Ascending aorta (tissue), 2 donors: Measurements from ENCODE around the gene TBX4. TPM values are rescaled to one million over a fixed set of nuclear protein-coding genes. Genes with fewer than 3 reads are reported as not detected.

Source experiments
- DNase-seq, 2 donors: peaks; one replicate each; pipeline ENCODE4 v3.0.0-alpha.2; 2019; ENCODE audit warnings: low spot score in 2 of 2
- H3K27ac ChIP-seq, 2 donors: fragments of 200-600 bp; sonication (generic); one replicate each; pipeline ENCODE4 v1.5.1; 2016 to 2017; ENCODE audit warnings: mild to moderate bottlenecking in 1 of 2
- H3K27me3 ChIP-seq: fragments of 200-600 bp; sonication (generic); one replicate; pipeline ENCODE4 v1.5.1; 2017
- H3K36me3 ChIP-seq, 2 donors: fragments of 200-600 bp; sonication (generic); one replicate each; pipeline ENCODE4 v1.5.1; 2016
- H3K4me1 ChIP-seq, 2 donors: fragments of 200-600 bp; sonication (generic); one replicate each; pipeline ENCODE4 v1.5.1; 2016 to 2017; ENCODE audit warnings: mild to moderate bottlenecking in 1 of 2
- H3K4me3 ChIP-seq, 2 donors: fragments of 200-600 bp; sonication (generic); one replicate each; pipeline ENCODE4 v1.5.1; 2016 to 2017; ENCODE audit warnings: mild to moderate bottlenecking in 1 of 2
- H3K9me3 ChIP-seq, 2 donors: fragments of 200-600 bp; sonication (generic); one replicate each; pipeline ENCODE4 v1.5.1; 2016
- intact Hi-C: fragments of 100-400 bp; cut with DNase I; formaldehyde crosslinking; loops from one replicate; pipeline ENCODE4 v1.15.1; 2023
- total RNA-seq: library from RNA; depleted of rRNA; stranded (reverse); fragments of >200 nt; gene quantifications from one replicate; pipeline ENCODE4 v1.1.0, GENCODE V29; 2016
- TF ChIP-seq, protein P1 (sequence below), 3 experiments: fragments of 200-600 bp in 2 of 3; fragments of 450-650 bp in 1 of 3; sonication (generic) in 2 of 3; IDR thresholded peaks; one replicate each; pipeline ENCODE4 v1.5.1; 2016 to 2019; ENCODE audit warnings: antibody characterized with exemption in 3 of 3, mild to moderate bottlenecking in 1 of 3, moderate library complexity in 1 of 3

Gene TBX4
- total RNA-seq, 1 donor from 2014 or later: not detected

DNA sequence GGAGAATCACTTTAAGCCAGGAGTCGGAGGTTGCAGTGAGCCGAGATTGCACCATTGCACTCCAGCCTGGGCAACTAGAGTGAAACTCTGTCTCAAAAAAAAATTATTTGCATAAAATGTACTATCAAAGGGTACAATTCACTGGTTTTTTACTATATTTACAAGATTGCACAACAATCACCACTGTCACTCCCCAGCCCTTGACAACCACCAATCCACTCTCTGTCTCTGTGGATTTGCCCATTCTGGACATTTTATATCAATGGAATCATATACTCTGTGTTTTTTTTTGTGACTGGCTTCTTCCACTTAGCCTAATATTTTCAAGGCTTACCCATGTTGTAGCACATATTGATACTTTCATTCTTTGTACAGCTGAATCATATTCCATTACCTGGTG lies 33.8 kb upstream of the TBX4 start:
- intact Hi-C loops: loop anchor here (10.0 kb wide), 1 partner anchor 894 kb away; the partner anchor contains the start of gene APPBP2

DNA sequence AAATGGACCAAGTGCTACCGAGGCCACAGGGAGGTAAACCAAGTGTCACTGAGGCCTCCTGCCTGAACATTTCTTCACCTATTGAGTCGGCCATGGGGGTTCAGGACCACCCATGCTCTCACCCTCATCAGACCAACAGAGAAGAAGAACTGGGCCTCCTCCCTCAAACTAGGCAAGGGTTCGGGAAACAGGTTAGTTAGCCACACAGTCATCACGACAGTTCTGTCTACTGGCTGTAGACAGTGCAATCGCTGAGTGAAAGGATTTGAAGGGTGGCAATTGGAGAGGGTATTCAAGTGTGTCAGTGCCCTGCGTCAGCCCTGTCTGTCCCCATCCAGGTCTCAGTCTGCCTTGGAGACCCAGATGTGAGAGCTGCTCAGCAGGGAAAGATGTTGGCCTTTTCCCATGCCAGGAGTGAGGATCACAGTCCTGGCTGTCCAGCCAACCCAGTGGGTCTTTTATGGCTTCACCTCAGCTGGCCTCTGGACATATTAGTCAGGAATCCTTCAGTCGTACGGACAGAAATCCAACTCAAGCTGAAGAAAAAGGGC lies 32.7 kb upstream of the TBX4 start:
- TF ChIP-seq, protein P1, sequence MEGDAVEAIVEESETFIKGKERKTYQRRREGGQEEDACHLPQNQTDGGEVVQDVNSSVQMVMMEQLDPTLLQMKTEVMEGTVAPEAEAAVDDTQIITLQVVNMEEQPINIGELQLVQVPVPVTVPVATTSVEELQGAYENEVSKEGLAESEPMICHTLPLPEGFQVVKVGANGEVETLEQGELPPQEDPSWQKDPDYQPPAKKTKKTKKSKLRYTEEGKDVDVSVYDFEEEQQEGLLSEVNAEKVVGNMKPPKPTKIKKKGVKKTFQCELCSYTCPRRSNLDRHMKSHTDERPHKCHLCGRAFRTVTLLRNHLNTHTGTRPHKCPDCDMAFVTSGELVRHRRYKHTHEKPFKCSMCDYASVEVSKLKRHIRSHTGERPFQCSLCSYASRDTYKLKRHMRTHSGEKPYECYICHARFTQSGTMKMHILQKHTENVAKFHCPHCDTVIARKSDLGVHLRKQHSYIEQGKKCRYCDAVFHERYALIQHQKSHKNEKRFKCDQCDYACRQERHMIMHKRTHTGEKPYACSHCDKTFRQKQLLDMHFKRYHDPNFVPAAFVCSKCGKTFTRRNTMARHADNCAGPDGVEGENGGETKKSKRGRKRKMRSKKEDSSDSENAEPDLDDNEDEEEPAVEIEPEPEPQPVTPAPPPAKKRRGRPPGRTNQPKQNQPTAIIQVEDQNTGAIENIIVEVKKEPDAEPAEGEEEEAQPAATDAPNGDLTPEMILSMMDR (IDR thresholded peaks at IDR 0.05): no peak
- no peak overlapping the region for H3K4me3 ChIP-seq
- no peak for DNase-seq
- H3K27ac ChIP-seq: no peak overlapping the region
- H3K27me3 ChIP-seq: no peaks in the 10 kb centered on the region
- H3K36me3 ChIP-seq: no peaks in the 10 kb centered on the region
- peaks cover 9 to 13% of the 10 kb centered on the region in 2 donors for H3K4me1 ChIP-seq
- H3K9me3 ChIP-seq: no peaks in the 10 kb centered on the region
- intact Hi-C loops: loop anchor here (10.0 kb wide), 1 partner anchor 895 kb away; the partner anchor contains the start of gene APPBP2

More for the DNA sequence above, 33.8 kb upstream of the TBX4 start:
- DNase-seq: no peak
- Histone ChIP-seq H3K27ac (no peak overlapping the region), H3K9me3 (no peaks in the 10 kb centered on the region), H3K27me3 (no peaks in the 10 kb centered on the region), H3K36me3 (no peaks in the 10 kb centered on the region), H3K4me1 (peaks cover 9 to 22% of the 10 kb centered on the region in 2 donors), H3K4me3 (no peak overlapping the region)
- TF ChIP-seq, protein P1 (IDR thresholded peaks at IDR 0.05): no peak

DNA sequence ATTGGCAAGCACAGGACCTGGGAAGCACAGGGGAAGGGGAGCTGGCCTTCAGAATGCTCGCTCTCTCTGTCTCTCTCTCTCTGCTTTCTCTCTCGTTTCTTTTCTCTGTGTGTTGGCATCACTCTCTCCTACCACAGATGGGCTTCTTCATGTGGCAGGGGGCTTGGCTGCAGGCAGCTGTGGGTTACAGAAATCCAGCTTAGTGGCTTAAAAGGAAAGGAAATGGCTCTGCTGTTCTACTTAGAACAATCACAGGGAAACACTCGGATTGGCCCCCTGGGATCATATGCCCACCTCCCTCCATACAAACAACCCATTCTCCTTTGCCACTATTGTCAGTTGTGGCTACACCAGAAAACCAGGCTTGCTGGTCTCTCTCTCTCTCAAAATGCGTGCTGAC lies 32.2 kb upstream of the TBX4 start:
- Histone ChIP-seq H3K4me1 (peaks cover 9 to 13% of the 10 kb centered on the region in 2 donors), H3K36me3 (no peaks in the 10 kb centered on the region), H3K9me3 (no peaks in the 10 kb centered on the region), H3K4me3 (no peak overlapping the region), H3K27me3 (no peaks in the 10 kb centered on the region), H3K27ac (no peak overlapping the region)
- TF ChIP-seq, protein P1 (IDR thresholded peaks at IDR 0.05): no peak
- intact Hi-C loops: no loop called here
- no peak for DNase-seq

DNA sequence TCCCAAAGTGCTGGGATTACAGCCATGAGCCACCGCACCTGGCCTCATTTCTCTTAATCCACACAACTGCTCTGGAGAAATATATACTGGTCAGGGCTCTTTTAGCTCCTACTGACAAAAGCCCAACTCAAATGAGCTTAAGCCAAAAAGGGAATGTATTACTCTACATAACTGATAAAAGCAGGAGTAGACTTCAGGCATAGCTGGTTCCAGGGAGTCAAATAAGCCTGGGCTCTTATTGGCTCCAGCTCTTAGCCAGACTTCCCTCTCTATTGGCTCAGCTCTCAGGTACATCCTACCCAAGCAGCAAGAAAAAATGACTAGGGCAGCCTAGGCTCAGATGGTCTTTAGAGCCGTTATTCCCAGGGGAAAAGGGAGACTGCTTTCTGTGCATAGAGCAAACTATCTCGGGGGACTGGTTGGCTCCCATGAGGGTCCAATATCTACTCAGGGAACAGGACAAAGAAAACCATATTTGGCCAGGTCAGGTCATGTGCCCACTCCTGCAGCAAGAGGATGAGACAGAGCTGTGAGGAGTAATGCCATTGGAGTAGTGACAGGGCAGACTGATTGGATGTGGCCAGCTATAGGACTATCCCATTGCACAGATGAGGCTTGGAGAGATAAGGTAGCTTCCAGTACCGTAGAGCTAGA lies 31.4 kb upstream of the TBX4 start:
- no peaks in the 10 kb centered on the region for H3K36me3 ChIP-seq
- DNase-seq: no peak
- peaks cover 9 to 13% of the 10 kb centered on the region in 2 donors for H3K4me1 ChIP-seq
- intact Hi-C loops: no loop called here
- TF ChIP-seq, protein P1 (IDR thresholded peaks at IDR 0.05): no peak
- H3K9me3 ChIP-seq: no peaks in the 10 kb centered on the region
- no peak overlapping the region for H3K27ac ChIP-seq
- H3K27me3 ChIP-seq: no peaks in the 10 kb centered on the region
- no peak overlapping the region for H3K4me3 ChIP-seq

DNA sequence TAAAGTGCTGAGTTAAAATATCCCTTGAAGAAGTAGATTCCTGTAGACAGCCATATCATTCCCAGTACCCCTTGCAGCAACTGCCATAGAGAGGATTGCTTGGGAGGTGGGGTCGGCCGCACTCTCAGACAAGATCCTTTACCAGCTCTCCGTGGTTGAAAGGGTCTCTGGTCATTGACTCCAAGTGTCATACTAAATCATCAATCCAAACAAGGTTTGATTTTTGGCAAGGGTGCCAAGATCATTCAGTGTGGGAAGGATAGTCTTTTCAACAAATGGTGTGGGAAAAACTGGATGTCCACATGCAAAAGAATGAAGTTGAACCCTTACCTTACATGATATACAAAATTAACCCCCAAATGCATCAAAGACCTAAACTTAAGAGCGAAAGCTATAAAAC lies 30.8 kb upstream of the TBX4 start:
- H3K9me3 ChIP-seq: no peaks in the 10 kb centered on the region
- H3K27me3 ChIP-seq: no peaks in the 10 kb centered on the region
- no peak overlapping the region for H3K4me3 ChIP-seq
- no peak overlapping the region for H3K27ac ChIP-seq
- DNase-seq: no peak
- intact Hi-C loops: no loop called here
- TF ChIP-seq, protein P1 (IDR thresholded peaks at IDR 0.05): no peak
- no peaks in the 10 kb centered on the region for H3K36me3 ChIP-seq
- peaks cover 6 to 8% of the 10 kb centered on the region in 2 donors for H3K4me1 ChIP-seq
